Raji (cell line): Measurements from ENCODE around the gene TAF6L.

ENCODE experiments used
- POLR2A ChIP-seq: IDR thresholded peaks from 2 replicates; pipeline ENCODE4 v1.6.1; 2011; ENCODE audit warnings: low read depth, low read length, control low read depth; ENCODE audit not compliant: insufficient read depth

The TAF6L gene

DNA sequence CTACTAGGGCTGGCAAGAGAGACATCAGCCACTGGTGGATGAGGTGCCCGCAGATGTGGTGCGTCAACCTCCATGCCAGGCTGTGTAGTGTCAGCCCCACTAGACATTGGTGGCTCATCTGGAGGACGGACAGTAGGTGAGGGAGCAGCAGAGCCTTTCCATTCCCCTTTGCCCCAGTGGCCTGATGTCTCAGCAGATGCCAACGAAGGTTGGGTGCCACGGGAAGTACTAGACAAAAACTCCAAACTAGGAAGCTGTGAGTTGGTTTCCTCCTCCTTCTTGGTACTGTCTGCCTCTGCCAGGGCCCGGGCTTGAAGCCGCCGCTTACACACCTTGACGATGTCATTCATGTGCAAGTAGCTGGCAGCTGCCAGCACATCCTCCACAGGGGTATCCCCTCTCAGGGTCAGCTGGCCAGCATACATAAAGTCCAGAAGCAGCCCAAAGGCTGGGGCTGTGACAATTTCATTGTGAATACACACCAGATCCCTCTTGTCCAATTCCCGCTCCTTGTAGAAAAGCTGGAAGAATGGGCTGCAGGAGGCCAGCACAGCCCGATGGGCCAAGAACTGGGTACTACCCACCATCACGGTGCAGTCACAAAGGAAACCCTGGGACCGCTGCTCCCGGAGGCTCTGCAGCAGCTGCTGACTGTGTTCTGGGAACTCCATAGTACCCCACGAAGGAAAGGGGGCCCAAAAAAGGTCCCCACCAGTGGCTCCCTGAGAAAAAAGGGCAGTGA is 18.0 kb upstream of the TAF6L start:
- TF ChIP-seq POLR2A: no peak

DNA sequence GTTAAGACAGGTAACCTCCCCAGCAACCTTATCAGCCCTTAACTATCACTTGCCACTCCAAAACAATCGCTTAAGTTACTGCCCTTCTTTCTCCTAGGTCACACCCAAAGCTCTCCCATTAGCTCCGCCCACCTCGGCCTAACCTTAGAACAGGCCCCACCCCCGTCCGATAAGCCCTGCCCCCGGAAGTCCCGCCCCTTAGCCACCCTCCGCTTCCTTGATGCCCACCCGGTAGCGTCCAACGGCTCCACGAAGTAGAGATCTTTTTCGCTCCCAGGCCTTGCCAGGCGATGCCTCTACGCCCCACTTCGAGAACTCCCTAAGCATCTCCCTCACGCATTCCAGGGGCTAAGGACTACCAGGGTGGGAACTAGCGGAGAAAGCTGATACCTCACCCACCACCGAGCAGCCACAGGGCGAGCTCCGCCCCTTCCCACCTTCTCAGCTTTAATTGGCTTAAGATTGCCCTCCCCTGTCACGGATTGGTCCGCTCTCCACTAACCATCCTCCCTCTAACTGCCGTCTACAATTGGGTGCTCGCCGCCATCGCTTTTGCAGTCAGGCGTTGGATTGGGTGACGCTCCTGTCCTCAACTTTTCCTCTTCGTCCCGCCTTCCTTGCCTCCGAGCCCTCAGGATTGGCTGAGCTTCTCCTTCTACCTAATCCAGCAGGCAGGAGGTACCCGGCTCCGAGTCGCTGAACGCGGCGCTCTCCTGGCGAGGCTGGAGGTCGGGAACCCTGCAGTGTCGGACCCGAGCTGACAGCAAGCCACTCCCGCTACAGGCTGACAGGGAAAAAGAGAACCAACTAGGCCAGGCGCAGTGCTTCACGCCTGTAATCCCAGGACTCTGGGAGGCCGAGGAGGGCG is 17.2 kb upstream of the TAF6L start, which contains the start of gene ZBTB3:
Gene ZBTB3 (minus strand): TSS at position 425 of the 868 bp plus-strand sequence. CDS start 496 bp downstream, outside the sequence.
- peak; percentile 90 for TF ChIP-seq POLR2A

DNA sequence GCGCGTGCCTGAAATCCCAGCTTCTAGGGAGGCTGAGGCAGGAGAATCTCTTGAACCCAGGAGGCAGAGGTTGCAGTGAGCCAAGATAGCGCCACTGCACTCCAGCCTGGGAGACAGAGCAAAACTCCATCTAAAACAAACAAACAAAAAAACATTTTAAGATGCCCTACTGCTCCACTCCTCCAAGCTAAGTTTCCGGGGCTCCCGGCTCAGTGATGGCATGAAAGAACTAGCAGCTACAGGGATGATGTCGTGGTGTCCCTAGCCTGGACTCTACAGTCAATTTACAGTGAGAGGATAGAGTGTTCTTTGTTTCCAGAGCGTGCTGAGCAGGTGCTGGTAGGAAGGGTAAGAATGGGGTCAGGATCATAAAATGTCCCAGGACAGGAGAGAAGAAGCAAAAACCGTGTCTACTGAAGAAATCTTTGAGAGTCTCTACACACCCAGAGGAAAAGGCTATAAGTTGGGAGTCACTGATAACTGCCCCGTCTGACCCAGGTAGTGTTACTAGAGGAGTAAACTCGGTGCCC is 16.0 kb upstream of the TAF6L start:
- TF ChIP-seq POLR2A: no peak

DNA sequence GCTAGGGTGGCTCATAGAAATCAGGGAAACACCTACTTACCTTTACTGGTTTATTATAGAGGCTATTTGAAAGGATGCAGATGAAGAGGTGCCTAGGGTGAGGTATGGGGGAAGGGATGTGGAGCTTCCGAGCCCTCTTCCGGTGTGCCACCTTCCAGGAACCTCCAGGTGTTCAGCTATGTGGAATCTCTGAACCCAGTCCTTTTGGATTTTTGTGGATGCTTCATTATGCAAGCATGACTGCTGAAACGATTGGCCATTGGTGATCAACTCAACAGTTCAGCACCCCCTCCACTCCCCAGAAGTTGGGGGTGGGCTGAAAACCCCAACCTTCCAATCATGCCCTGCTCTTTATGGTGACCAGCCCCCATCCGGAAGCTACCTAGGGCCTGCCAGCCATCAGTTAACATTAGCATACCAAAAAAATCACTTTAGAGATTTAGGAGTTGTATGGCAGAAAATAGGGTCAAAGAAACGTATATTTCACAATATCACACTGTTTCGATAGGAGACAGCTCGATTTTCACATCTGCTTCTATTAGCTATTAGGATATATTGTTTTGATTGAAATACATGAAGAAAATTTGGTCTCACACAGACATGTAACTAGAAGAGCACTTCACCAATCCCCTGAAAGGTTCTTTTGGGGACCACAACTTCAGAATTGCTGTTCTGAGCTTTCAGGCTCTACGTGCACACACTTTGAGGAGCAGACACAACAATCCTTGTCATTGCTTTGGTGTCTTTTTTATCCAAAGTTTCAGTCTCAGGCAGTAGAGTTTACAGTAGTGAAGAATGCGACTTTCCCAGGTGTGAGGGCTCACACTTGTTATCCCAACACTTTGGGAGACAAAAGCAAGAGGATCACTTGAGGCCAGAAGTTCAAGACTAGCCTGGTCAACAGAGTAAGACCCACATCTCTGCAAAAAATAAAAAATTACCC is 13.1 kb upstream of the TAF6L start:
- no peak for TF ChIP-seq POLR2A

DNA sequence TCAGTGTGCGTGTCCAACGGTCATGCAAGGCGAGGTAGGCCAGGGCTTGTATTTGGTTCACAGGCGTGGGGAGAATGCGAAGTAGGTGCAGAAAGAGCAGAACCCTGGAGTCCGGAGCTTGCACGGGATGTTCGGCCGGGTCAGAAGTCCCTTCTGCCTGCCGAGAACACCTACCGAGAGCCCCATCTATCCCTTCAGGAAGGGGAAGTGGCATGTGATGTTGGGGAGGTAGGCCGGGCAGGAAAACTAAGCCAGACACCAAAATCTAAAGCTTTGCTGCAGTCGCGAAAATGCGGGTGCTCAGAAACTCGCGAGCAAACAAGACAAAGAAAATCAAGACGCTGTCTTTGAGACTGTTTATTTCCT is 435 bp upstream of the TAF6L start:
- TF ChIP-seq POLR2A: no peak; the same call in 1 of the 2 replicates

DNA sequence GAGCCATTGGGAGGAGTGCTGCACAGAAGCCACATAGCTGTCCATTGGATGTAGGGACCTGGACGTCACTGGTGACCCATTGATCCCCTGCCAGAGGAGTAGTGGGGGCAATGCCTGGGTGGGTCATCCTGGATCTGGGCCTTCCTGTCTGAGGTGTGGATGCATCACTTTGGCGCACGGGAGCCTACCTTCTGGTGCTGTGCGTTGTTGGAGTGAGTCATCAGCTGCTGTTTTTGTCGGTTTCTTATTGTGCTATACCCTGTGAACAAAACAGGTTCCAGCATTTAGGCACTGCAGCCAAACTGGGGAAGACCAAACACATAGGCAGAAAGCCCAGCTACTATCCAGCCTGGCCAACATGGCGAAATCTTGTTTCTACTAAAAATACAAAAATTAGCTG is 3.2 kb downstream of the TAF6L start:
- no peak for TF ChIP-seq POLR2A

DNA sequence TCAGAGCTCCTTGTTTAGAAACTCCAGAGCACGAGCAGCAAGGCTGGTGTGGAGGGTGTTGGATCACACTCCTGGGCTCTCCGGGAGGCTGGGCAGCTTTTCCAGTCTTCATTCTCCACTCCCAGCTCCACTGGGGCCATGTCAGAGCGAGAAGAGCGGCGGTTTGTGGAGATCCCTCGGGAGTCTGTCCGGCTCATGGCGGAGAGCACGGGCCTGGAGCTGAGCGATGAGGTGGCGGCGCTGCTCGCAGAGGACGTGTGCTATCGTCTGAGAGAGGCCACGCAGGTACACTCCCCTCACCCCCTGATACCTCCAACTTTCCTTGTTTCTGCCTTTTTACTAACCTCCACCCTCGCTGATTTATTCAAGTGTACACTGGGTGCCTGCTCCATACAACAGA is 4.5 kb downstream of the TAF6L start:
- TF ChIP-seq POLR2A: no peak

DNA sequence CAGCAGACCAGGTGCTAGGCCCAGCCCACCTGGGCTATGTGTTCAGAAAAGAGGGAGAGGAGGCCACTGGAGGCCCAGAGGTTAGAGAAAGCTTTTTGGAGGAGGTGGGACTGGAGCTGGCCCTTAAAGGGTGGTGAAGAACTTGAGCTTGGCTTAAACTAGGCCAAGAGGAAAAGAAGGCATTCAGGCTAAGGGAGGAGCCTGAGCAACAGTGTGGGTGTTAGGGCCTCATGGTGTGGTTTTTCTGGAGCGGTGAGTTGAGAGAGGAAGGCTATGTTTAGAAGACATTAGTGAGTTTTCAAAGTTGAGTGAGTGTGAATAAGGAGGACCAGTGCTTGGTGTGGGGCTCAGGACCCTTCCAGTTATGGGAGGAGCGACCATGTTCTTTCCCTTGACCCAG is 6.2 kb downstream of the TAF6L start:
- TF ChIP-seq POLR2A: no peak

DNA sequence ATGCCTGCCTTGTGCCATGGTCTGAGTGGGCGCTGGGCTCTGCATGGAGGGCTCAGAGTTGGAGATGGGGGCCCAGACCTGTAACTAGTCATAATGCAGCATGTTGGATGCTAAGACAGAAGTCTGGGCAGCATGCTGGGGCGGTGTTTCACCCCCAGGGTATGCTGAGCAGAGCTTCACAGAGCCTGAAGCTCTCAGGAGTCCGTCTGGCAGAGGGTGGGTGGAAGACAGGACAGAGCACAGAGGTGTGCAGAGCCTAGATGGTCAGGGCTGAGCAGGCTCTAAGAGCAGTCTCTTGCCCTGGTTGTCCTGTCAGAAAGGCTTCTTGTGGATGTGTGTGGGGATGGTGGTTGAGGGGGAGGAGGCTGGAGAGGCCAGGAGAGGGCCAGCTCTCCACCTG is 7.2 kb downstream of the TAF6L start:
- no peak for TF ChIP-seq POLR2A

DNA sequence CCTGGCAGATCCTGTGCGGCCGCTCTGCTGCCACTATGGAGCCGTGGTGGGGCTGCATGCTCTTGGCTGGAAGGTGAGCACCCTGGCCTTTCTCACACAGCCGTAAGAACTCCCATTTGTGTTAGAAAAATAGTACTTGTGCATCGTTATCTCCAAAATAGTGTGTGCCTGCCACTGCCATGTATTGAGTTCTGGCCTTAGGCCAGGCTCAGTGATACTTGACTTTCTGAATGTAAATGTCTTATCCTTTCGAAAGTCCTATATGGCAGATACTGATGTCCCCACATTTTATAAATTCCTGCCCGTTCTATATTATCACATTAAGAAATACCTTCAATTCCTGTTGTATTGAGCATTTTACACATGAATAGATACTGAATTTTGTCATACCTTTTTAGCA is 11.6 kb downstream of the TAF6L start:
- no peak for TF ChIP-seq POLR2A

DNA sequence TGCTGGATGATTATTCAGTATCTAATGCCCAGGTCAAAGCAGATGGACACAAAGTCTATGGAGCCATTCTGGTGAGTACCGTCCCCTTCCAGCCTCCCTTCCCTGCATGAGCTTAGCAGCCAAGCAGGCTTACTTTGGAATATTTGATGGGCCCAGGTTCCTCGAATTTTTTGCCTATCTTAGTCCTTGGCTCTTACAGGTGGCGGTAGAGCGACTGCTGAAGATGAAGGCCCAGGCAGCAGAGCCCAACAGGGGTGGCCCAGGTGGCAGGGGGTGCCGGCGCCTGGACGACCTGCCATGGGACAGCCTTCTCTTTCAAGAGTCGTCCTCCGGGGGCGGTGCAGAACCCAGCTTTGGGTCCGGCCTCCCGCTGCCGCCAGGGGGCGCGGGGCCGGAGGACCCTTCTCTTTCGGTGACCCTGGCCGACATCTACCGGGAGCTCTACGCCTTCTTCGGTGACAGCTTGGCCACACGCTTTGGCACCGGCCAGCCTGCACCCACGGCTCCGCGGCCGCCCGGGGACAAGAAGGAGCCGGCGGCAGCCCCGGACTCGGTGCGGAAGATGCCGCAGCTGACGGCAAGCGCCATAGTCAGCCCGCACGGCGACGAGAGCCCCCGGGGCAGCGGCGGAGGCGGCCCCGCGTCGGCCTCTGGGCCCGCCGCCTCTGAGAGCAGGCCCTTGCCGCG is 15.3 kb downstream of the TAF6L start:
- TF ChIP-seq POLR2A: no peak

DNA sequence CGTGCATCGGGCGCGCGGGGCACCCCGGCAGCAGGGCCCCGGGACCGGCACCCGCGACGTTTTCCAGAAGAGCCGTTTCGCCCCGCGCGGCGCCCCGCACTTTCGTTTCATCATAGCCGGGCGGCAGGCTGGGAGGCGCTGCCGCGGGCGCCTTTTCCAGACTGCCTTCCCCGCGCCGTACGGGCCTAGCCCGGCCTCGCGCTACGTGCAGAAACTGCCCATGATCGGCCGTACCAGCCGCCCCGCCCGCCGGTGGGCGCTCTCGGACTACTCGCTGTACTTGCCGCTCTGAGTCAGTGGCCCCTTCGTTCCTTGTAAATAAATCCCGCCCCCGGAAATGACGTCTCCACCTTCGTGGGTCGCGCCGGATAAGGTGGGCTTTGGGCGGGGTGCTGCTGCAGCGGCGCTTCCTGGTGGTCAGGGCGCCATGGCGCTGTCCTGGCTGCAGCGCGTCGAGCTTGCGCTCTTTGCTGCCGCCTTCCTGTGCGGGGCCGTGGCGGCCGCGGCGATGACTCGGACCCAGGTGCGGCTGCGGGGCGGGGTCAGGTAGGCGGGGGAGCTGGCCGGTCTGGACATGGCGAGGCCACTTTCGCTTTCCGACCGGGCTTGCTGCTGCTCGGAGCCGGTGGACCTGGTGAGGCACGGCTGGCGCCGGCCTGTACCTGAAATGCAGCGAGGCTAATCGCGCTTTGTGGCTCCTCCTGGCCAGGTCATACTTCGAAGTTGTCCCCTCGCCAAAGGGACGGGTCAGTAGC is 16.0 kb downstream of the TAF6L start, which contains the start of gene TMEM179B:
Gene TMEM179B (plus strand): TSS at position 398 of the 755 bp plus-strand sequence. CDS start 30 bp downstream, at position 428.
- TF ChIP-seq POLR2A: peak; percentile 99

DNA sequence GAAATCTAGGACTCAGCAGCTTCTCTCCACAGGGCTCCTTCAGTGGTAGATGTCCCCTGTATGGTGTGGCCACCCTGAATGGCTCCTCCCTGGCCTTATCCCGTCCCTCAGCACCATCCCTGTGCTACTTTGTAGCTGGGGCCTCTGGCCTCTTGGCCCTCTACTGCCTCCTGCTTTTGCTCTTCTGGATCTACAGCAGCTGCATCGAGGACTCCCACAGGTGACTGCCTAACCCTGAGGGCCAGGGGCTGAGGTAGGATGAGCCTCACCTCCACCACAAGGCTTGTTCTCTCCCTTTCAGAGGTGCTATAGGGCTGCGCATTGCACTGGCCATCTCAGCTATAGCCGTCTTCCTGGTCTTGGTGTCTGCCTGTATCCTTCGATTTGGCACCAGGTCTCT is 17.8 kb downstream of the TAF6L start:
- TF ChIP-seq POLR2A: no peak
